T-helper 9 cell (primary cell): ENCODE measurements around the gene PLA2G4B.

ENCODE experiments used
- DNase-seq: peaks from one replicate; pipeline ENCODE4 v3.0.0-alpha.2; 2020

The PLA2G4B gene

GRCh38 chr15:41851755-41852370 lies 13.2 kb downstream of the PLA2G4B start:
- no peak for DNase-seq

- DNase-seq, result no peak
Observed at GRCh38 chr15:41852736-41853590, 14.3 kb downstream of the PLA2G4B start.

- DNase-seq, result no peak
Observed at GRCh38 chr15:41853831-41854230, 15.2 kb downstream of the PLA2G4B start.

- no peak for DNase-seq
Observed at GRCh38 chr15:41854443-41854842, 15.8 kb downstream of the PLA2G4B start.

GRCh38 chr15:41855261-41855961 lies 16.8 kb downstream of the PLA2G4B start:
- no peak for DNase-seq

GRCh38 chr15:41856262-41856661 lies 17.6 kb downstream of the PLA2G4B start:
- no peak for DNase-seq

GRCh38 chr15:41856716-41857115 lies 18.1 kb downstream of the PLA2G4B start:
- no peak for DNase-seq

GRCh38 chr15:41857316-41857715 lies 18.7 kb downstream of the PLA2G4B start:
- DNase-seq, result no peak

- DNase-seq, result no peak
Observed at GRCh38 chr15:41858756-41859155, 20.1 kb downstream of the PLA2G4B start.

GRCh38 chr15:41860049-41860828 lies 21.6 kb downstream of the PLA2G4B start:
- DNase-seq, result no peak

- no peak for DNase-seq
Observed at GRCh38 chr15:41861736-41862356, 23.2 kb downstream of the PLA2G4B start.

- no peak for DNase-seq
Observed at GRCh38 chr15:41862515-41863116, 24.0 kb downstream of the PLA2G4B start.

GRCh38 chr15:41865490-41866055 lies 26.9 kb downstream of the PLA2G4B start:
- no peak for DNase-seq

GRCh38 chr15:41866263-41866703 lies 27.6 kb downstream of the PLA2G4B start:
- DNase-seq, result no peak

- DNase-seq, result no peak
Observed at GRCh38 chr15:41866872-41867579, 28.4 kb downstream of the PLA2G4B start.

- DNase-seq, result no peak
Observed at GRCh38 chr15:41868321-41868720, 29.7 kb downstream of the PLA2G4B start.

GRCh38 chr15:41869770-41870688 lies 31.4 kb downstream of the PLA2G4B start:
- DNase-seq, result no peak

- DNase-seq, result peak; percentile 29
Observed at GRCh38 chr15:41870689-41871081, 32.0 kb downstream of the PLA2G4B start.

GRCh38 chr15:41871175-41871905 lies 32.7 kb downstream of the PLA2G4B start:
- no peak for DNase-seq
